ENCODE data around the gene CDC73.

DNA sequence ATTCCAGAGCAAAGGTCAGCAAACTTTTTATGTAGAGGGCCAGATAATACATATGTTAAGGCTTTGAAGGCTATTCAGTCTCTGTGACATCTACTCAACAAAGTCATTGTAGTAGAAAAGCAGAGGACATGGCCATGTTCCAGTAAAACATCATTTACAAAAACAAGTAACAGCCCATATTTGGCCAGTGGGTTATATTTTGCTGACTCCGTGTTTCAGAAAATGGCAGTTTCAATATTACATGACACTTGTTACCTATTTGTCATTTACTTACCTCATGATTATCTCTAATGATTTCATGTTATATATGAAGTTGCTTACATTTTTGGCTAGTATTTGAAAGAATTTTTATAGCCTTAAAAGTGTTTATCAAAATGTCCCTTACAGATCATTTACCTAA is 182.0 kb downstream of the CDC73 start:
- TF ChIP-seq, protein P1, sequence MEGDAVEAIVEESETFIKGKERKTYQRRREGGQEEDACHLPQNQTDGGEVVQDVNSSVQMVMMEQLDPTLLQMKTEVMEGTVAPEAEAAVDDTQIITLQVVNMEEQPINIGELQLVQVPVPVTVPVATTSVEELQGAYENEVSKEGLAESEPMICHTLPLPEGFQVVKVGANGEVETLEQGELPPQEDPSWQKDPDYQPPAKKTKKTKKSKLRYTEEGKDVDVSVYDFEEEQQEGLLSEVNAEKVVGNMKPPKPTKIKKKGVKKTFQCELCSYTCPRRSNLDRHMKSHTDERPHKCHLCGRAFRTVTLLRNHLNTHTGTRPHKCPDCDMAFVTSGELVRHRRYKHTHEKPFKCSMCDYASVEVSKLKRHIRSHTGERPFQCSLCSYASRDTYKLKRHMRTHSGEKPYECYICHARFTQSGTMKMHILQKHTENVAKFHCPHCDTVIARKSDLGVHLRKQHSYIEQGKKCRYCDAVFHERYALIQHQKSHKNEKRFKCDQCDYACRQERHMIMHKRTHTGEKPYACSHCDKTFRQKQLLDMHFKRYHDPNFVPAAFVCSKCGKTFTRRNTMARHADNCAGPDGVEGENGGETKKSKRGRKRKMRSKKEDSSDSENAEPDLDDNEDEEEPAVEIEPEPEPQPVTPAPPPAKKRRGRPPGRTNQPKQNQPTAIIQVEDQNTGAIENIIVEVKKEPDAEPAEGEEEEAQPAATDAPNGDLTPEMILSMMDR (IDR thresholded peaks at IDR 0.05 in 2 of 3, conservative IDR thresholded peaks at IDR 0.05 in 1 of 3; ENCODE audit: borderline replicate concordance in 1 of 3, insufficient read depth in 1 of 3, low read depth in 2 of 3, low read length in 2 of 3) = no peak
- no peak for TF ChIP-seq EZH2phosphoT487 (IDR thresholded peaks at IDR 0.05; ENCODE audit: borderline replicate concordance)
- TF ChIP-seq RAD21 (IDR thresholded peaks at IDR 0.05; ENCODE audit: low read depth) = no peak
- TF ChIP-seq SP1 (IDR thresholded peaks at IDR 0.05; ENCODE audit: low read depth) = no peak
- TF ChIP-seq FOSL1 (IDR thresholded peaks at IDR 0.05; ENCODE audit: low read depth) = no peak
- TF ChIP-seq, protein P2, sequence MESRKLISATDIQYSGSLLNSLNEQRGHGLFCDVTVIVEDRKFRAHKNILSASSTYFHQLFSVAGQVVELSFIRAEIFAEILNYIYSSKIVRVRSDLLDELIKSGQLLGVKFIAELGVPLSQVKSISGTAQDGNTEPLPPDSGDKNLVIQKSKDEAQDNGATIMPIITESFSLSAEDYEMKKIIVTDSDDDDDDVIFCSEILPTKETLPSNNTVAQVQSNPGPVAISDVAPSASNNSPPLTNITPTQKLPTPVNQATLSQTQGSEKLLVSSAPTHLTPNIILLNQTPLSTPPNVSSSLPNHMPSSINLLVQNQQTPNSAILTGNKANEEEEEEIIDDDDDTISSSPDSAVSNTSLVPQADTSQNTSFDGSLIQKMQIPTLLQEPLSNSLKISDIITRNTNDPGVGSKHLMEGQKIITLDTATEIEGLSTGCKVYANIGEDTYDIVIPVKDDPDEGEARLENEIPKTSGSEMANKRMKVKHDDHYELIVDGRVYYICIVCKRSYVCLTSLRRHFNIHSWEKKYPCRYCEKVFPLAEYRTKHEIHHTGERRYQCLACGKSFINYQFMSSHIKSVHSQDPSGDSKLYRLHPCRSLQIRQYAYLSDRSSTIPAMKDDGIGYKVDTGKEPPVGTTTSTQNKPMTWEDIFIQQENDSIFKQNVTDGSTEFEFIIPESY (IDR thresholded peaks at IDR 0.05; ENCODE audit: extremely low read depth, insufficient replicate concordance, low read length) = no peak
- TF ChIP-seq, protein P3, sequence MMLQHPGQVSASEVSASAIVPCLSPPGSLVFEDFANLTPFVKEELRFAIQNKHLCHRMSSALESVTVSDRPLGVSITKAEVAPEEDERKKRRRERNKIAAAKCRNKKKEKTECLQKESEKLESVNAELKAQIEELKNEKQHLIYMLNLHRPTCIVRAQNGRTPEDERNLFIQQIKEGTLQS (IDR thresholded peaks at IDR 0.05) = no peak
- no peak for TF ChIP-seq POLR2AphosphoS5 (IDR thresholded peaks at IDR 0.05; ENCODE audit: low read depth, low read length)

All from HCT116 (cell line).